ENCODE data around the gene AP1G2. TPM values are rescaled to one million over a fixed set of nuclear protein-coding genes. Genes with fewer than 3 reads are reported as not detected.

The AP1G2 gene
- total RNA-seq, 1 donor from 2014 or later = 53.2 TPM

- no peak for DNase-seq (ENCODE audit: low read depth, low spot score)
- H3K4me1 Mint-ChIP-seq = no peaks in the 10 kb centered on the region
- no peak for TF ChIP-seq CTCF (conservative IDR thresholded peaks at IDR 0.05)
- no peak overlapping the region for H3K4me3 Mint-ChIP-seq
- no peak overlapping the region for H3K27ac Mint-ChIP-seq (ENCODE audit: unreplicated experiment)
- peaks cover 70% of the 10 kb centered on the region for H3K27me3 Mint-ChIP-seq (ENCODE audit: low read depth)
- H3K36me3 Mint-ChIP-seq (ENCODE audit: low read depth) = no peaks in the 10 kb centered on the region
- H3K9me3 Mint-ChIP-seq = no peaks in the 10 kb centered on the region
Measured at GRCh38 chr14:23608454-23608853, 40.9 kb upstream of the AP1G2 start.

GRCh38 chr14:23605931-23606585, 38.5 kb upstream of the AP1G2 start:
- no peak for DNase-seq (ENCODE audit: low read depth, low spot score)
- peaks cover 56% of the 10 kb centered on the region for H3K27me3 Mint-ChIP-seq (ENCODE audit: low read depth)
- no peak overlapping the region for H3K4me3 Mint-ChIP-seq
- H3K4me1 Mint-ChIP-seq = no peaks in the 10 kb centered on the region
- no peak overlapping the region for H3K27ac Mint-ChIP-seq (ENCODE audit: unreplicated experiment)
- H3K9me3 Mint-ChIP-seq = no peaks in the 10 kb centered on the region
- H3K36me3 Mint-ChIP-seq (ENCODE audit: low read depth) = no peaks in the 10 kb centered on the region
- no peak for TF ChIP-seq CTCF (conservative IDR thresholded peaks at IDR 0.05)

GRCh38 chr14:23604675-23605170, 37.1 kb upstream of the AP1G2 start:
- TF ChIP-seq CTCF (conservative IDR thresholded peaks at IDR 0.05) = no peak
- H3K9me3 Mint-ChIP-seq = no peaks in the 10 kb centered on the region
- no peak for DNase-seq (ENCODE audit: low read depth, low spot score)
- H3K36me3 Mint-ChIP-seq (ENCODE audit: low read depth) = no peaks in the 10 kb centered on the region
- H3K4me1 Mint-ChIP-seq = no peaks in the 10 kb centered on the region
- peaks cover 52% of the 10 kb centered on the region for H3K27me3 Mint-ChIP-seq (ENCODE audit: low read depth)
- H3K4me3 Mint-ChIP-seq = no peak overlapping the region
- H3K27ac Mint-ChIP-seq (ENCODE audit: unreplicated experiment) = no peak overlapping the region

GRCh38 chr14:23604148-23604547, 36.6 kb upstream of the AP1G2 start:
- H3K4me1 Mint-ChIP-seq = no peaks in the 10 kb centered on the region
- H3K4me3 Mint-ChIP-seq = no peak overlapping the region
- H3K36me3 Mint-ChIP-seq (ENCODE audit: low read depth) = no peaks in the 10 kb centered on the region
- H3K27me3 Mint-ChIP-seq (ENCODE audit: low read depth) = peaks cover 52% of the 10 kb centered on the region
- H3K27ac Mint-ChIP-seq (ENCODE audit: unreplicated experiment) = no peak overlapping the region
- no peak for DNase-seq (ENCODE audit: low read depth, low spot score)
- no peaks in the 10 kb centered on the region for H3K9me3 Mint-ChIP-seq
- TF ChIP-seq CTCF (conservative IDR thresholded peaks at IDR 0.05) = no peak

GRCh38 chr14:23603103-23603502, 35.5 kb upstream of the AP1G2 start:
- Mint-ChIP-seq H3K4me1 (no peaks in the 10 kb centered on the region), H3K36me3 (ENCODE audit: low read depth) (no peaks in the 10 kb centered on the region), H3K9me3 (no peaks in the 10 kb centered on the region), H3K27me3 (ENCODE audit: low read depth) (peaks cover 48% of the 10 kb centered on the region), H3K27ac (ENCODE audit: unreplicated experiment) (no peak overlapping the region), H3K4me3 (no peak overlapping the region)
- DNase-seq (ENCODE audit: low read depth, low spot score) = no peak
- no peak for TF ChIP-seq CTCF (conservative IDR thresholded peaks at IDR 0.05)

Data from neural crest cell (in vitro differentiated cells).